ENCODE results near the gene DHRS7B. TPM values are rescaled to one million over a fixed set of nuclear protein-coding genes. Genes with fewer than 3 reads are reported as not detected.

DHRS7B gene
- total RNA-seq, result 12.1 and 13.3 TPM in 2 replicates

DNA sequence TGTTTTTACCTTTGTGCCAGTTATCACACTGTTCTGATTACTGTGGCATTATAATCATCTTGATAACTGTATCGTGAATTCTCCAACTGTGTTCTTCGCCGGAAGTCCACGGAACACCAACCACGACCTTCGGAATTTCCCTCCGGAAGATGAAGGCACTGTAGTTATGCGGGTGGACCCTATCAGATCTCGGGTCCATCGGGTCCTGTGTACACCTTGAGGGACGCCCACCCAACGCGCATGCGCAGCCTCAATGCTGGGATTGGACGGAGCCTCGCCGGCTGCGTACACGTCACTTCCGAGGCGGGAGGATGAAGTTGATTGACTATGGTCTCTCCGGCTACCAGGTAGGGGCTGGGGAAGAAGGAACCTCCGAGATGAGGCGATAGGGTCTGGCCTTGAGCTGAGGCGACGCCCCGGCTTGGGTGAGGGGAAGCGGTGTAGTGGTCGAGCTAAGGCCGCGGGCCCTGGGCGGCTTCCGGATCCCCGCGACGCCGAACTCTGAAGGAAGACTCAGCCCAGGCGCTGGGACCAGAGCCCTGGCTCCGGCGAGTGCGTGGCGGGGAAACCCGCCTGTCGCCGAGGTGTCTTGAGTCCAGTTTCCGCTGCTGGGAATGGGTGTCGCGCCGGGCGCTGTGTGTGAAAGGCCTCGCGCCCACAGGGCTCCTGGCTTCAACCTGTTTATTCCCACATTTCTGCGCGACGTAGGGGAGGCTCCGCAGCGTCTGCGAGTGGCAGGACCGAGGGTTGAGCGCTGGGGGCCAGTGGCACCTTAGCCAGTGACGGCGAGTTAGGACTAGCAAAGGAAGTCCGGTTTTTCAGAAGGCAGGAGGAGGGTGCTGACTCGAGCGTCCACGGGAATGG, at the start of gene DHRS7B:
TSS of gene DHRS7B (plus strand) at position 320 of the 864 bp plus-strand sequence. CDS start at position 328, 8 bp downstream.

GRCh38 chr17:21214015-21214776, 87.4 kb downstream of the DHRS7B start, which contains the start of gene TMEM11:
TMEM11 (minus strand) TSS chr17:21214161; CDS start chr17:21214152, 9 bp downstream.

Small RNA genes within 50 kb of the gene (small RNA-seq; reads per million reads assigned to genes)
- gene RN7SL426P, result not detected

Other genes starting within 250 kb of the DHRS7B start
- 360 and 425 TPM in 2 replicates for gene USP22, start 84.0 kb upstream of the DHRS7B start, total RNA-seq
- gene TMEM11, start 87.2 kb downstream of the DHRS7B start, total RNA-seq, result 21.5 and 25.5 TPM in 2 replicates
- gene NATD1, start 126.4 kb downstream of the DHRS7B start, total RNA-seq, result 4.2 and 5.9 TPM in 2 replicates
- 19.6 and 19.9 TPM in 2 replicates for gene MAP2K3, start 157.7 kb downstream of the DHRS7B start, total RNA-seq
- gene KCNJ12, start 249.4 kb downstream of the DHRS7B start, total RNA-seq, result 0.33 and 1.9 TPM in 2 replicates